Neural progenitor cell (in vitro differentiated cells): ENCODE measurements around the gene RCAN1. TPM values are rescaled to one million over a fixed set of nuclear protein-coding genes. Genes with fewer than 3 reads are reported as not detected.

Experiments
- DNase-seq: peaks from one replicate; pipeline ENCODE4 v3.0.0-alpha.2; 2016; ENCODE audit warnings: low spot score
- H2AFZ ChIP-seq: fragments of 200-600 bp; sonication (generic); replicated peaks from 2 replicates; pipeline ENCODE4 v1.6.1; 2016; ENCODE audit warnings: antibody characterized with exemption
- H3F3A ChIP-seq: fragments of 200-600 bp; sonication (generic); 2 replicates; pipeline ENCODE4 v1.6.1; 2016; ENCODE audit warnings: antibody characterized with exemption, low read depth
- H3K27ac ChIP-seq: fragments of 200-600 bp; sonication (generic); 2 replicates; pipeline ENCODE4 v1.5.1; 2016; ENCODE audit warnings: mild to moderate bottlenecking
- H3K27me3 ChIP-seq: fragments of 200-600 bp; sonication (generic); 2 replicates; pipeline ENCODE4 v1.6.1; 2016; ENCODE audit warnings: mild to moderate bottlenecking, moderate library complexity
- H3K36me3 ChIP-seq: fragments of 200-600 bp; sonication (generic); 2 replicates; pipeline ENCODE4 v1.5.1; 2016
- H3K4me1 ChIP-seq: fragments of 200-600 bp; sonication (generic); 2 replicates; pipeline ENCODE4 v1.6.1; 2016; ENCODE audit warnings: mixed run types
- H3K4me2 ChIP-seq: fragments of 200-600 bp; sonication (generic); 2 replicates; pipeline ENCODE4 v1.6.1; 2016
- H3K4me3 ChIP-seq: fragments of 200-600 bp; sonication (generic); 2 replicates; pipeline ENCODE4 v1.5.1; 2016
- H3K79me2 ChIP-seq: fragments of 200-600 bp; sonication (generic); 2 replicates; pipeline ENCODE4 v1.6.1; 2016; ENCODE audit warnings: low read depth
- H3K9ac ChIP-seq: fragments of 200-600 bp; sonication (generic); 2 replicates; pipeline ENCODE4 v1.6.1; 2016
- H3K9me3 ChIP-seq: fragments of 200-600 bp; sonication (generic); 2 replicates; pipeline ENCODE4 v1.5.1; 2016; ENCODE audit warnings: low read depth
- H4K20me1 ChIP-seq: fragments of 200-600 bp; sonication (generic); 2 replicates; pipeline ENCODE4 v1.6.1; 2016; ENCODE audit warnings: low read depth
- H3K27ac Mint-ChIP-seq: 3 replicates; pipeline ENCODE4 v1.8.0; 2021; ENCODE audit warnings: mixed read lengths
- H3K27me3 Mint-ChIP-seq: 2 replicates; pipeline ENCODE4 v1.8.0; 2022; ENCODE audit warnings: low read depth, mild to moderate bottlenecking, inconsistent platforms, moderate library complexity, mixed read lengths; ENCODE audit not compliant: insufficient read depth
- H3K36me3 Mint-ChIP-seq: 3 replicates; pipeline ENCODE4 v1.8.0; 2021; ENCODE audit warnings: mixed read lengths
- H3K4me1 Mint-ChIP-seq: 3 replicates; pipeline ENCODE4 v1.8.0; 2021; ENCODE audit warnings: mixed read lengths
- H3K4me3 Mint-ChIP-seq: 3 replicates; pipeline ENCODE4 v1.8.0; 2021; ENCODE audit warnings: mild to moderate bottlenecking, moderate library complexity, mixed read lengths
- H3K9me3 Mint-ChIP-seq: 3 replicates; pipeline ENCODE4 v1.8.0; 2020; ENCODE audit warnings: mixed read lengths
- CTCF ChIP-seq: fragments of 200-600 bp; sonication (generic); IDR thresholded peaks from 2 replicates; pipeline ENCODE4 v1.5.1; 2017; ENCODE audit warnings: antibody characterized with exemption, mild to moderate bottlenecking
- EZH2 ChIP-seq: fragments of 200-600 bp; sonication (generic); IDR thresholded peaks from 2 replicates; pipeline ENCODE4 v1.6.1; 2017; ENCODE audit warnings: antibody characterized with exemption, mild to moderate bottlenecking, moderate library complexity
- EZH2phosphoT487 ChIP-seq: fragments of 200-600 bp; sonication (generic); IDR thresholded peaks from 2 replicates; pipeline ENCODE4 v1.6.1; 2017; ENCODE audit warnings: antibody characterized with exemption
- total RNA-seq: library from RNA; depleted of rRNA; stranded (reverse); fragments of >200 nt; gene quantifications from 2 replicates; pipeline ENCODE4 v1.2.3, GENCODE V29; 2015; ENCODE audit warnings: low replicate concordance

The RCAN1 gene
- total RNA-seq, 1 donor from 2014 or later = 6.9 TPM

- TF ChIP-seq CTCF = no peak
- no peak for TF ChIP-seq EZH2
- TF ChIP-seq EZH2phosphoT487 = no peak
- no peaks in the 10 kb centered on the region for H3K36me3 ChIP-seq
- H3K4me1 Mint-ChIP-seq = peaks cover 21% of the 10 kb centered on the region
- no peak overlapping the region for H3K4me3 ChIP-seq
- no peaks in the 10 kb centered on the region for H3K9me3 ChIP-seq
- H3K4me2 ChIP-seq = no peak overlapping the region
- no peak overlapping the region for H3K4me3 Mint-ChIP-seq
- DNase-seq = no peak
- peaks cover 7% of the 10 kb centered on the region for H3K9me3 Mint-ChIP-seq
- H3K4me1 ChIP-seq = peaks cover 19% of the 10 kb centered on the region
- H3K36me3 Mint-ChIP-seq = peaks cover 2% of the 10 kb centered on the region
- no peaks in the 10 kb centered on the region for H3K27me3 ChIP-seq
- no peak overlapping the region for H3K27ac ChIP-seq
- no peaks in the 10 kb centered on the region for H4K20me1 ChIP-seq
- H3K9ac ChIP-seq = no peak overlapping the region
- H3K27me3 Mint-ChIP-seq = peaks cover 3% of the 10 kb centered on the region
- H3K79me2 ChIP-seq = no peaks in the 10 kb centered on the region
- no peak overlapping the region for H2AFZ ChIP-seq
- H3F3A ChIP-seq = peaks cover 15% of the 10 kb centered on the region
- H3K27ac Mint-ChIP-seq = no peak overlapping the region
These were observed 71.9 kb downstream of the RCAN1 start for GRCh38 chr21:34543017-34543416.

- Histone ChIP-seq H3F3A (peaks cover 5% of the 10 kb centered on the region), H3K9me3 (no peaks in the 10 kb centered on the region), H3K4me3 (no peak overlapping the region), H3K27ac (no peak overlapping the region), H3K4me1 (peaks cover 15% of the 10 kb centered on the region), H3K9ac (no peak overlapping the region), H3K79me2 (no peaks in the 10 kb centered on the region), H2AFZ (no peak overlapping the region), H3K4me2 (no peak overlapping the region), H3K27me3 (no peaks in the 10 kb centered on the region), H4K20me1 (no peaks in the 10 kb centered on the region), H3K36me3 (no peaks in the 10 kb centered on the region)
- peaks cover 3% of the 10 kb centered on the region for H3K27me3 Mint-ChIP-seq
- peaks cover 9% of the 10 kb centered on the region for H3K4me1 Mint-ChIP-seq
- no peak overlapping the region for H3K27ac Mint-ChIP-seq
- DNase-seq = no peak
- H3K4me3 Mint-ChIP-seq = no peak overlapping the region
- no peak for TF ChIP-seq EZH2phosphoT487
- no peak for TF ChIP-seq EZH2
- TF ChIP-seq CTCF = no peak
- peaks cover 2% of the 10 kb centered on the region for H3K36me3 Mint-ChIP-seq
- H3K9me3 Mint-ChIP-seq = peaks cover 7% of the 10 kb centered on the region
These were observed 74.7 kb downstream of the RCAN1 start for GRCh38 chr21:34540206-34540605.

GRCh38 chr21:34537838-34538237 lies 77.1 kb downstream of the RCAN1 start:
- Histone ChIP-seq H4K20me1 (no peaks in the 10 kb centered on the region), H3K9ac (no peak overlapping the region), H3K27ac (no peak overlapping the region), H3K79me2 (no peaks in the 10 kb centered on the region), H3K36me3 (no peaks in the 10 kb centered on the region), H3K27me3 (no peaks in the 10 kb centered on the region), H3K4me3 (no peak overlapping the region), H2AFZ (no peak overlapping the region), H3F3A (no peaks in the 10 kb centered on the region), H3K4me2 (no peak overlapping the region), H3K4me1 (peaks cover 13% of the 10 kb centered on the region), H3K9me3 (no peaks in the 10 kb centered on the region)
- DNase-seq = no peak
- peaks cover 4% of the 10 kb centered on the region for H3K9me3 Mint-ChIP-seq
- TF ChIP-seq CTCF (no peak), EZH2phosphoT487 (no peak)
- peaks cover 10% of the 10 kb centered on the region for H3K4me1 Mint-ChIP-seq
- no peaks in the 10 kb centered on the region for H3K27me3 Mint-ChIP-seq
- H3K4me3 Mint-ChIP-seq = no peak overlapping the region
- no peaks in the 10 kb centered on the region for H3K36me3 Mint-ChIP-seq
- no peak overlapping the region for H3K27ac Mint-ChIP-seq
